ENCODE measurements around the gene LILRB3.
"Not testable (repeated sequence)": the region's sequence is repeated elsewhere in the genome, so short reads cannot be mapped to it uniquely, and the experiment has no call there.

The LILRB3 gene

DNA sequence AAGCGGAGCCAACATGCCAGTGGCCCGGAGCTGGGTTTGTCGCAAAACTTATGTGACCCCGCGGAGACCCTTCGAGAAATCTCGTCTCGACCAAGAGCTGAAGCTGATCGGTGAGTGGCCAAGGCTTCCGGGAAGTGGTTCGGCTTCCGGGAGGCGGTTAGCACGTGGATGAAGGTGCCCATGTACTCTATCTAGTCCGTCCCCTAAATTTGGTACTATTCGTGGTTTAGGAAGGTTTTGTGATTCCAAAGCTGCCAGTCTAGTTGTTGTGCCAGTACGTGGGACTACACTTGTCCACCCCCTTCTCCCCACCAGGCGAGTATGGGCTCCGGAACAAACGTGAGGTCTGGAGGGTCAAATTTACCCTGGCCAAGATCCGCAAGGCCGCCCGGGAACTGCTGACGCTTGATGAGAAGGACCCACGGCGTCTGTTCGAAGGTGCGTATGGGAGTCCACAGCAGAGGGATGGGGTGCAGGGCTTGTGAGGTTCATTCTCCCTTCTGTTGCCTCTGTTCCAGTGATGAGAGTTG is 21.6 kb downstream of the LILRB3 start:
- no peak for TF ChIP-seq Cebpa-rat (IDR thresholded peaks at IDR 0.05)
- no peaks in the 10 kb centered on the region for H3K27me3 ChIP-seq
- H3K4me1 ChIP-seq = peaks cover 56% of the 10 kb centered on the region
- H3K9ac ChIP-seq = peak overlapping the region; percentile 97
- H3K27ac ChIP-seq = peak overlapping the region; percentile 96
- H4K20me1 ChIP-seq = peaks cover 53% of the 10 kb centered on the region
- H3K4me2 ChIP-seq = peak overlapping the region; percentile 97
- peaks cover 66% of the 10 kb centered on the region for H3K36me3 ChIP-seq
- H3K4me3 ChIP-seq = peak overlapping the region; percentile 86
- no peaks in the 10 kb centered on the region for H3K9me3 ChIP-seq

DNA sequence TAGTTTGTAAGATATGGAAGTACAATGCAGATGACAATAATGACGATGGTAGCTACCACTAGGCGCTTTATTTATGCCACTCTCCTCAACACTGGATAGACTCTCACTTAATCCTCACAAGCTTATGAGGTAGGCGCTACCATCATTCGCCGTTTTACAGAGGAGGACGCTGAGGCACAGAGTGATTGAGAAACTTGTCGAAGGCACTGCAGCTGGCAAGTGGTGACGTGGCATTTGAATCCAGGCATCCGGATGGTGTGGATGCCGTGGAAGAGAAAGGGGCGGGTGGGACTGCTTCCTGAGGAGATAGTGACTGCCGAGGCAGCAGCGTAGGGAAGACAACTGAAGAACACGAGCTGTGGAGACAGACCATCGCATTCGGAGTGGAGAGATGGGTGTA is 23.4 kb downstream of the LILRB3 start:
- H3K27ac ChIP-seq = no peak overlapping the region
- H4K20me1 ChIP-seq = peaks cover 35% of the 10 kb centered on the region
- H3K4me3 ChIP-seq = 0 out of 2 replicates have a peak overlapping the region, but pooled peaks have one; percentile 86
- H3K4me2 ChIP-seq = 0 out of 2 replicates have a peak overlapping the region, but pooled peaks have one; percentile 87
- no peak overlapping the region for H3K9ac ChIP-seq
- H3K27me3 ChIP-seq = no peaks in the 10 kb centered on the region
- peaks cover 38% of the 10 kb centered on the region for H3K4me1 ChIP-seq
- H3K36me3 ChIP-seq = peaks cover 63% of the 10 kb centered on the region
- no peaks in the 10 kb centered on the region for H3K9me3 ChIP-seq
- no peak for TF ChIP-seq Cebpa-rat (IDR thresholded peaks at IDR 0.05)

DNA sequence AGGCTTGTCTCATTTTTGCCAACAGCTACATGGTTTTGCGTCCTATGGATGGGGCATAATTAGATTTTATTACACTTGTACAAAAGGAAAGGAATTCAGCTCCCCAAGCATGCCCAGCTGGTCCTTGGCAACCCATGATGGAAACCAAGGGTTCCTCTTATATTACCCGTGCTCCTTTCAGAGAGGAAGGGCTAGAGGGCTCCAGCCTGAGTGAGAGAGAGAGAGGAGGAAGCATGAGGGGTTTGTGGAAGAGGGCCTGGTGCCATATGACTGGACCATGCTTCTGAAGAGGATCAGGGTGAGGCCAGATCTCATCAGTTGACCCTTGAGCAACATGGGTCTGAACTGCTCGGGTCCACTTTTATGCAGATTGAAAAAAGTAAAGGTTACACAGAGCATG is 25.7 kb downstream of the LILRB3 start:
- TF ChIP-seq Cebpa-rat (IDR thresholded peaks at IDR 0.05) = no peak
- Histone ChIP-seq H4K20me1 (peaks cover 22% of the 10 kb centered on the region), H3K4me2 (no peak overlapping the region), H3K36me3 (peaks cover 59% of the 10 kb centered on the region), H3K4me1 (peaks cover 26% of the 10 kb centered on the region), H3K4me3 (no peak overlapping the region), H3K27ac (no peak overlapping the region), H3K9ac (no peak overlapping the region), H3K27me3 (no peaks in the 10 kb centered on the region), H3K9me3 (no peaks in the 10 kb centered on the region)

DNA sequence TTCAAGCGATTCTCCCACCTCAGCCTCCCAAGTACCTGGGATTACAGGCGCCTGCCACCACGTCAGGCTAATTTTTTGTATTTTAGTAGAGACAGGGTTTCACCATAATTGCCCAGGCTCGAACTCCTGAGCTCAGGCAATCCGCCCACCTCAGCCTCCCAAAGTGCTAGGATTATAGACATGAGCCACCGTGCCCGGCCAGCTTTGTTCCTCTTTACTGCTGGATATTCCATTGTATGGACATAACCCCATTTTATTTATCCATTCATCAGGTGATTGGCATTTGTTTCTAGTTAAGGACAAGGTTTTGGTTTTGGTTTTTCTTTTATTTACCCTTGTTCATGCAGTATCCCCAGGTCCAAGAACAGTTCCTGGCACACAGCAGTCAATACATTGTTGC is 26.3 kb downstream of the LILRB3 start:
- Histone ChIP-seq H3K9ac (no peak overlapping the region), H3K27me3 (no peaks in the 10 kb centered on the region), H3K4me1 (peaks cover 25% of the 10 kb centered on the region), H3K27ac (no peak overlapping the region), H4K20me1 (peaks cover 22% of the 10 kb centered on the region), H3K4me2 (no peak overlapping the region), H3K4me3 (no peak overlapping the region), H3K36me3 (peaks cover 54% of the 10 kb centered on the region), H3K9me3 (no peaks in the 10 kb centered on the region)
- TF ChIP-seq Cebpa-rat (IDR thresholded peaks at IDR 0.05) = no peak

DNA sequence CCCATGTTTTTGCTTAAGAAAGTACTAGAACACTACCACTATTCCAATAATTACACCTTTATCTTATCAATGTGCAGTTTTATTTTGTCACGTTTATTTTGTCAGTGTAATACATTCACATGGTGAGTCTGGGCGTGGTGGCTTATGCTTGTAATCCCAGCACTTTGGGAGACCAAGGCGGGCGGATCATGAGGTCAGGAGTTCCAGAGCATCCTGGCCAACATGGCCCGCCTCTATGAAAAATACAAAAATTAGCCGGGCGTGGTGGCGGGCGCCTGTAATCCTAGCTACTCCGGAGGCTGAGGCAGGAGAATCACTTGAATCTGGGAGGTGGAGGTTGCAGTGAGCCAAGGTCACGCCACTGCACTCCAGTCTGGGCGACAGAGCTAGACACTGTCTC is 28.3 kb downstream of the LILRB3 start:
- H3K9me3 ChIP-seq, H3K27ac ChIP-seq, H3K4me3 ChIP-seq, H3K4me2 ChIP-seq, H3K9ac ChIP-seq, H3K27me3 ChIP-seq: not testable (repeated sequence)
- Histone ChIP-seq H3K4me1 (peaks cover 17% of the 10 kb centered on the region), H4K20me1 (peaks cover 18% of the 10 kb centered on the region), H3K36me3 (peaks cover 48% of the 10 kb centered on the region)

DNA sequence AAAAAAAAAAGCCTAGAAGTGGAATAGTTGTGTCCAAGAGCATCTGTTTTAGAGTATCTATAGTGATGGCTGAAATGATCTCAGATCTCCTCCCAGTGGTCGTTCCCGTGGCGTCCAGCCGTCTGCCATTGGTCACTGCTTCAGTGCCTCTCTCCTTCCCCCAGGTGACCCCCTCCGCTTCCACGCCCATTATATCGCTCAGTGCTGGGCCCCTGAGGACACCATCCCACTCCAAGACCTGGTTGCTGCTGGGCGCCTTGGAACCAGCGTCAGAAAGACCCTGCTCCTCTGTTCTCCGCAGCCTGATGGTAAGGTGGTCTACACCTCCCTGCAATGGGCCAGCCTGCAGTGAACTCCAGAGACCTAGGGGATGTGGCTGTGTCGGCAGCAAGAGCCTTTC is 29.8 kb downstream of the LILRB3 start:
- Histone ChIP-seq H3K9ac (0 out of 2 replicates have a peak overlapping the region, but pooled peaks have one; percentile 22), H3K4me3 (no peak overlapping the region), H4K20me1 (peaks cover 18% of the 10 kb centered on the region), H3K9me3 (no peaks in the 10 kb centered on the region), H3K27ac (no peak overlapping the region; the same call in 1 of the 2 replicates), H3K4me1 (peaks cover 22% of the 10 kb centered on the region), H3K36me3 (peaks cover 43% of the 10 kb centered on the region), H3K27me3 (no peaks in the 10 kb centered on the region), H3K4me2 (peak overlapping the region; percentile 98)
- TF ChIP-seq Cebpa-rat (IDR thresholded peaks at IDR 0.05) = no peak

DNA sequence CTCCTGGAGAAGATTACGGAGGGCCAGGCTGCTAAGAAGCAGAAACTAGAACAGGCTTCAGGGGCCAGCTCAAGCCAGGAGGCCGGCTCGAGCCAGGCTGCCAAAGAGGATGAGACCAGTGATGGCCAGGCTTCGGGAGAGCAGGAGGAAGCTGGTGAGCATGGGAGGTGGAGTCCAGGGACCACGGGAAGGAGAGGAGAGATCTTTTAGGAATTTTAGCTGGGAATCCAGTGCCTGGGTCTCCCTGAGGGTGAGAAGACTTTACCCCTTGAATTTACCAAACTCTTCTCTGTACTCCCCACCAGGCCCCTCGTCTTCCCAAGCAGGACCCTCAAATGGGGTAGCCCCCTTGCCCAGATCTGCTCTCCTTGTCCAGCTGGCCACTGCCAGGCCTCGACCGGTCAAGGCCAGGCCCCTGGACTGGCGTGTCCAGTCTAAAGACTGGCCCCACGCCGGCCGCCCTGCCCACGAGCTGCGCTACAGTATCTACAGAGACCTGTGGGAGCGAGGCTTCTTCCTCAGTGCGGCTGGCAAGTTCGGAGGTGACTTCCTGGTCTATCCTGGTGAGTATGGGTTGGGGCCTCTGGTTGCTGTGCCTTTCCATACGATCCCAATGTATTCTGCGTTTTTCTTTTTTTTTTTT is 30.9 kb downstream of the LILRB3 start:
- peak overlapping the region; percentile 88 for H3K9ac ChIP-seq
- H3K4me1 ChIP-seq = peaks cover 33% of the 10 kb centered on the region
- H3K9me3 ChIP-seq = no peaks in the 10 kb centered on the region
- no peak for TF ChIP-seq Cebpa-rat (IDR thresholded peaks at IDR 0.05)
- H3K36me3 ChIP-seq = peaks cover 47% of the 10 kb centered on the region
- peak overlapping the region; percentile 98 for H3K4me2 ChIP-seq
- H3K27ac ChIP-seq = peak overlapping the region; percentile 95
- H3K27me3 ChIP-seq = no peaks in the 10 kb centered on the region
- H4K20me1 ChIP-seq = peaks cover 25% of the 10 kb centered on the region
- peak overlapping the region; percentile 81 for H3K4me3 ChIP-seq

DNA sequence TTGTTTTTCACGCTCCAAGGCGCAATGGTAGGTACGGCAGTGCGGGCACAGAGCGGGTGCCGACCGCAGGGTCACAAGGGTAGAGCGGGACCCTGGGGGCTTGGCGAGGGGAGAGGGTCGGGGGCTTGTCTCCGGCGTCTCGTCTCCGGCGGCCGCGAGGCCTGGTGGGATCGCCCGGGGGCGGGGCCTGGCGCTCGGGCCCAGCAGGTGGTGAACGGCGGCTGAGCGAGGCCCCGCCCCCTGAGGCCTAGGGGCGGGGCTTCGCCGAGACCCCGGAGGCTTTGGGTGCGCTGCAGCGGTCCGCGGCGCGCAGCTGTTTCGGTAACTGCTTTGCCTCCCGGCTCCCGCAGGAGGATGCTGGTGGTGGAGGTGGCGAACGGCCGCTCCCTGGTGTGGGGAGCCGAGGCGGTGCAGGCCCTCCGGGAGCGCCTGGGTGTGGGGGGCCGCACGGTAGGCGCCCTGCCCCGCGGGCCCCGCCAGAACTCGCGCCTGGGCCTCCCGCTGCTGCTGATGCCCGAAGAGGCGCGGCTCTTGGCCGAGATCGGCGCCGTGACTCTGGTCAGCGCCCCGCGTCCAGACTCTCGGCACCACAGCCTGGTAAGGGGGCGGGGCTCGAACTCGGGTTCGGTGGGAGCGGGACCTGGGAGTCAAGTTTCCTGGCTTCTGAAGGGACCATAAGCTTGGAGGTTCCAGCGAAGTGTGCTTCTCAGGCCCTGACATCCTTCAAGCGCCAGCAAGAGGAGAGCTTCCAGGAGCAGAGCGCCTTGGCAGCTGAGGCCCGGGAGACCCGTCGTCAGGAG is 31.6 kb downstream of the LILRB3 start, which contains the start of gene TSEN34:
TSS of gene TSEN34 (plus strand) at position 298 of the 800 bp plus-strand sequence. CDS start at position 355, 57 bp downstream.
- peak within 1 kb of the TSS; percentile 81 for H3K4me3 ChIP-seq

GRCh38 chr19:54190503-54191010 is 32.2 kb downstream of the LILRB3 start:
- no peaks in the 10 kb centered on the region for H3K27me3 ChIP-seq
- H3K4me3 ChIP-seq = peak overlapping the region; percentile 81
- peak overlapping the region; percentile 95 for H3K27ac ChIP-seq
- peaks cover 36% of the 10 kb centered on the region for H3K4me1 ChIP-seq
- H3K36me3 ChIP-seq = peaks cover 50% of the 10 kb centered on the region
- no peak for TF ChIP-seq Cebpa-rat (IDR thresholded peaks at IDR 0.05)
- no peaks in the 10 kb centered on the region for H3K9me3 ChIP-seq
- H3K9ac ChIP-seq = peak overlapping the region; percentile 88
- peak overlapping the region; percentile 98 for H3K4me2 ChIP-seq
- H4K20me1 ChIP-seq = peaks cover 27% of the 10 kb centered on the region

More for the DNA sequence above, 31.6 kb downstream of the LILRB3 start, which contains the start of gene TSEN34:
- Histone ChIP-seq H3K27me3 (no peaks in the 10 kb centered on the region), H4K20me1 (peaks cover 27% of the 10 kb centered on the region), H3K9ac (peak within 1 kb of the TSS; percentile 88), H3K4me1 (peaks cover 36% of the 10 kb centered on the region), H3K36me3 (peaks cover 48% of the 10 kb centered on the region), H3K4me2 (peak within 1 kb of the TSS; percentile 98), H3K9me3 (no peaks in the 10 kb centered on the region), H3K27ac (peak within 1 kb of the TSS; percentile 95)
- TF ChIP-seq Cebpa-rat (IDR thresholded peaks at IDR 0.05) = no peak

All from BLaER1 (cell line).